BE2C (cell line): ENCODE measurements around the gene COL1A1.

Experiments
- DNase-seq: peaks from one replicate; pipeline ENCODE4 v3.0.0-alpha.2; 2020
- H3K27me3 ChIP-seq: fragments of 250-450 bp; sonication (Bioruptor Pico); 2 replicates; pipeline ENCODE4 v1.5.1; 2020; ENCODE audit warnings: mild to moderate bottlenecking
- H3K36me3 ChIP-seq: fragments of 250-450 bp; sonication (Bioruptor Pico); 2 replicates; pipeline ENCODE4 v1.5.1; 2020; ENCODE audit warnings: mild to moderate bottlenecking
- H3K4me1 ChIP-seq: fragments of 250-450 bp; sonication (Bioruptor Pico); 2 replicates; pipeline ENCODE4 v1.5.1; 2020
- H3K4me3 ChIP-seq: 2 replicates; pipeline ENCODE4 v1.5.1; 2011; ENCODE audit warnings: low read depth, low read length
- H3K9me3 ChIP-seq: fragments of 250-450 bp; sonication (Bioruptor Pico); 2 replicates; pipeline ENCODE4 v1.5.1; 2020
- CTCF ChIP-seq: IDR thresholded peaks from 2 replicates; pipeline ENCODE4 v1.5.1; 2012; ENCODE audit warnings: mild to moderate bottlenecking, low read depth, low read length

The COL1A1 gene

GRCh38 chr17:50161911-50162288 is 39.5 kb downstream of the COL1A1 start:
- Histone ChIP-seq H3K27me3 (no peaks in the 10 kb centered on the region), H3K4me3 (peak overlapping the region; percentile 82), H3K36me3 (no peaks in the 10 kb centered on the region), H3K9me3 (no peaks in the 10 kb centered on the region), H3K4me1 (peaks cover 4% of the 10 kb centered on the region; the same call in 1 of the 2 replicates)
- no peak for TF ChIP-seq CTCF
- DNase-seq = no peak

- Histone ChIP-seq H3K4me1 (peaks cover 4% of the 10 kb centered on the region; the same call in 1 of the 2 replicates), H3K4me3 (peak overlapping the region; percentile 82), H3K9me3 (no peaks in the 10 kb centered on the region), H3K36me3 (no peaks in the 10 kb centered on the region), H3K27me3 (no peaks in the 10 kb centered on the region)
- TF ChIP-seq CTCF = peak; percentile 85
- peak; percentile 95 for DNase-seq
Observed at GRCh38 chr17:50161023-50161910, 40.2 kb downstream of the COL1A1 start.

GRCh38 chr17:50157891-50158290 is 43.5 kb downstream of the COL1A1 start:
- H3K9me3 ChIP-seq = no peaks in the 10 kb centered on the region
- H3K27me3 ChIP-seq = no peaks in the 10 kb centered on the region
- peaks cover 13% of the 10 kb centered on the region for H3K4me1 ChIP-seq
- no peak overlapping the region for H3K4me3 ChIP-seq
- no peak for DNase-seq
- TF ChIP-seq CTCF = no peak
- no peaks in the 10 kb centered on the region for H3K36me3 ChIP-seq

GRCh38 chr17:50155115-50155819 is 46.2 kb downstream of the COL1A1 start:
- no peak for DNase-seq
- Histone ChIP-seq H3K4me3 (no peak overlapping the region), H3K36me3 (no peaks in the 10 kb centered on the region), H3K4me1 (peaks cover 17% of the 10 kb centered on the region), H3K9me3 (no peaks in the 10 kb centered on the region), H3K27me3 (no peaks in the 10 kb centered on the region)
- no peak for TF ChIP-seq CTCF

- Histone ChIP-seq H3K4me3 (no peak overlapping the region), H3K27me3 (no peaks in the 10 kb centered on the region)
Observed at GRCh38 chr17:50154604-50155003, 46.8 kb downstream of the COL1A1 start.

More at GRCh38 chr17:50154604-50155003, 46.8 kb downstream of the COL1A1 start:
- Histone ChIP-seq H3K4me1 (peaks cover 17% of the 10 kb centered on the region), H3K36me3 (peaks cover 3% of the 10 kb centered on the region; the same call in 1 of the 2 replicates), H3K9me3 (no peaks in the 10 kb centered on the region)
- no peak for DNase-seq
- TF ChIP-seq CTCF = no peak
